HEK293 (cell line): ENCODE results near the gene GALNT2.

Experiments used
- CTCF ChIA-PET: fragments of 350-600 bp; formaldehyde crosslinking; extraction: SDS; loops from one replicate; lab custom pipeline; 2021; ENCODE audit warnings: antibody characterized with exemption; lab: Yijun Ruan, JAX
- POLR2A ChIA-PET: fragments of 300-600 bp; formaldehyde crosslinking; extraction: SDS; loops from one replicate; lab custom pipeline; 2020; ENCODE audit warnings: antibody characterized with exemption, inconsistent platforms; lab: Yijun Ruan, JAX
- H3K27ac ChIP-seq: fragments of 200-500 bp; sonication (Bioruptor generic); 2 replicates; pipeline ENCODE4 v1.5.1; 2014; ENCODE audit warnings: low read depth, low read length, control low read depth, inconsistent platforms; ENCODE audit errors: extremely low read depth
- H3K36me3 ChIP-seq, 2 experiments: fragments of 200-500 bp in 1 of 2; sonication (Bioruptor generic) in 1 of 2; 1 replicate in 1 of 2; 2 replicates in 1 of 2; pipeline ENCODE4 v1.5.1; 2014 to 2017; ENCODE audit warnings: inconsistent platforms in 2 of 2, low read length in 2 of 2; ENCODE audit not compliant: control insufficient read depth in 2 of 2, insufficient read depth in 1 of 2
- H3K4me1 ChIP-seq: fragments of 200-500 bp; sonication (Bioruptor generic); 2 replicates; pipeline ENCODE4 v1.5.1; 2014; ENCODE audit warnings: mild to moderate bottlenecking, low read length, inconsistent platforms; ENCODE audit not compliant: control insufficient read depth, insufficient read depth
- H3K4me3 ChIP-seq: 2 replicates; pipeline ENCODE4 v1.5.1; 2011; ENCODE audit warnings: low read depth, mild to moderate bottlenecking, control low read depth, low read length, moderate library complexity
- H3K9me3 ChIP-seq: fragments of 200-500 bp; sonication (Bioruptor generic); 2 replicates; pipeline ENCODE4 v1.5.1; 2014; ENCODE audit warnings: low read depth, low read length, inconsistent platforms; ENCODE audit not compliant: control insufficient read depth, insufficient read depth
- BCL11A ChIP-seq: fragments of 450-650 bp; formaldehyde crosslinking; IDR thresholded peaks from 2 replicates; pipeline ENCODE4 v1.5.1; 2016; ENCODE audit warnings: low read depth, missing biosample characterization, missing genetic modification characterization
- EGR2 ChIP-seq: fragments of 450-650 bp; formaldehyde crosslinking; IDR thresholded peaks from 2 replicates; pipeline ENCODE4 v1.5.1; 2016; ENCODE audit warnings: low read depth, missing biosample characterization, missing genetic modification characterization
- GLI4 ChIP-seq: fragments of 450-650 bp; formaldehyde crosslinking; IDR thresholded peaks from 2 replicates; pipeline ENCODE4 v1.5.1; 2016; ENCODE audit warnings: missing biosample characterization, missing genetic modification characterization
- KLF1 ChIP-seq: fragments of 450-650 bp; formaldehyde crosslinking; IDR thresholded peaks from 2 replicates; pipeline ENCODE4 v1.5.1; 2016; ENCODE audit warnings: missing biosample characterization, missing genetic modification characterization
- MZF1 ChIP-seq: fragments of 450-650 bp; formaldehyde crosslinking; IDR thresholded peaks from 2 replicates; pipeline ENCODE4 v1.5.1; 2017; ENCODE audit warnings: missing biosample characterization, missing genetic modification characterization, borderline replicate concordance
- SCRT1 ChIP-seq: fragments of 450-650 bp; formaldehyde crosslinking; IDR thresholded peaks from 2 replicates; pipeline ENCODE4 v1.5.1; 2016; ENCODE audit warnings: missing biosample characterization, missing genetic modification characterization, borderline replicate concordance
- ZBTB17 ChIP-seq: fragments of 450-650 bp; formaldehyde crosslinking; IDR thresholded peaks from 2 replicates; pipeline ENCODE4 v1.5.1; 2016; ENCODE audit warnings: missing biosample characterization, missing genetic modification characterization
- ZBTB21 ChIP-seq: fragments of 450-650 bp; formaldehyde crosslinking; IDR thresholded peaks from 2 replicates; pipeline ENCODE4 v1.5.1; 2017; ENCODE audit warnings: missing biosample characterization, missing genetic modification characterization
- ZIC2 ChIP-seq: fragments of 450-650 bp; formaldehyde crosslinking; IDR thresholded peaks from 2 replicates; pipeline ENCODE4 v1.5.1; 2016; ENCODE audit warnings: missing biosample characterization, missing genetic modification characterization
- ZNF132 ChIP-seq: fragments of 450-650 bp; formaldehyde crosslinking; IDR thresholded peaks from 2 replicates; pipeline ENCODE4 v1.5.1; 2017; ENCODE audit warnings: missing biosample characterization, missing genetic modification characterization, borderline replicate concordance
- ZNF23 ChIP-seq: fragments of 450-650 bp; formaldehyde crosslinking; IDR thresholded peaks from 2 replicates; pipeline ENCODE4 v1.5.1; 2016; ENCODE audit warnings: missing biosample characterization, missing genetic modification characterization, borderline replicate concordance
- ZNF324 ChIP-seq: fragments of 450-650 bp; formaldehyde crosslinking; IDR thresholded peaks from 2 replicates; pipeline ENCODE4 v1.5.1; 2016; ENCODE audit warnings: missing biosample characterization, missing genetic modification characterization
- ZNF341 ChIP-seq: fragments of 450-650 bp; formaldehyde crosslinking; IDR thresholded peaks from 2 replicates; pipeline ENCODE4; 2016; ENCODE audit warnings: low read depth, missing biosample characterization, missing genetic modification characterization
- ZNF423 ChIP-seq: fragments of 450-650 bp; formaldehyde crosslinking; IDR thresholded peaks from 2 replicates; pipeline ENCODE4 v1.5.1; 2016; ENCODE audit warnings: missing biosample characterization, missing genetic modification characterization
- ZNF548 ChIP-seq: fragments of 450-650 bp; formaldehyde crosslinking; IDR thresholded peaks from 2 replicates; pipeline ENCODE4 v1.5.1; 2016; ENCODE audit warnings: missing biosample characterization, missing genetic modification characterization
- ZNF626 ChIP-seq: fragments of 450-650 bp; sonication (Bioruptor Pico); formaldehyde crosslinking; IDR thresholded peaks from 2 replicates; pipeline ENCODE4 v1.5.1; 2018; ENCODE audit warnings: missing biosample characterization, missing genetic modification characterization, inconsistent platforms
- ZNF658 ChIP-seq: fragments of 450-650 bp; formaldehyde crosslinking; IDR thresholded peaks from 2 replicates; pipeline ENCODE4; 2016; ENCODE audit warnings: missing biosample characterization, missing genetic modification characterization
- ZNF785 ChIP-seq: fragments of 450-650 bp; formaldehyde crosslinking; IDR thresholded peaks from 2 replicates; pipeline ENCODE4 v1.5.1; 2016; ENCODE audit warnings: missing biosample characterization, missing genetic modification characterization
- TF ChIP-seq, protein P1 (sequence below): fragments of 450-650 bp; formaldehyde crosslinking; IDR thresholded peaks from 2 replicates; pipeline ENCODE4 v1.5.1; 2016; ENCODE audit warnings: missing biosample characterization, missing genetic modification characterization
- TF ChIP-seq, protein P2 (sequence below): fragments of 450-650 bp; formaldehyde crosslinking; IDR thresholded peaks from 2 replicates; pipeline ENCODE4 v1.5.1; 2016; ENCODE audit warnings: missing biosample characterization, missing genetic modification characterization
- TF ChIP-seq, protein P3 (sequence below): fragments of 450-650 bp; formaldehyde crosslinking; IDR thresholded peaks from 2 replicates; pipeline ENCODE4 v1.5.1; 2016; ENCODE audit warnings: missing biosample characterization, missing genetic modification characterization, low read depth
- TF ChIP-seq, protein P4 (sequence below): fragments of 450-650 bp; formaldehyde crosslinking; IDR thresholded peaks from 2 replicates; pipeline ENCODE4 v1.5.1; 2016; ENCODE audit warnings: missing biosample characterization, missing genetic modification characterization

GALNT2 gene

DNA sequence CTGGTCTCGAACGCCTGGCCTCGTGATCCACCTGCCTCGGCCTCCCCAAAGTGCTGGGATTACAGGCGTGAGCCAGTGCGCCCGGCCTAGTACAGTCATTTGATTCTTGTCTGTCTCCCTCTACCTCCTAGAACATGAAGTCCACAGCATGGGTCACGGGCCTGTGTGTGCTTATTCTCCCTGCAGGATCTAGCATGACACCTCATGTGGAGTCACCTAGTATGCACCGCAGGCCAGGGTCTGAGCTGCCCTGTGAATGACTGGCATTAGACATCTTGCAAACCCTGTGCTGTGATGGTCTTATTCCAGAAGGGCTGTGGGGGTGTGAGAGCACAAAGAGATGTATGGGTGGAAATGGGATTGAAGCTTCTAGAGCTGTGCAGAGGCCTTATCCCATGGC is 133.2 kb downstream of the GALNT2 start:
- Histone ChIP-seq H3K4me1 (peaks cover 7% of the 10 kb centered on the region; the same call in 1 of the 2 replicates), H3K36me3 (peaks cover 0 to 6% of the 10 kb centered on the region in 2 experiments; a peak in 2 of 3 replicates), H3K4me3 (no peak overlapping the region), H3K27ac (no peak overlapping the region), H3K9me3 (no peaks in the 10 kb centered on the region)
- TF ChIP-seq ZNF548 (no peak), ZIC2 (tag by site-specific recombination) (peak; percentile 40; the same call in 1 of the 2 replicates)
- ChIA-PET POLR2A (no interaction called here), CTCF (interaction anchor here (0.7 to 1.4 kb wide), 3 partner anchors 25 to 299 kb away, joined by 4 to 5 read pairs (median 4); no protein-coding TSS in a partner anchor)

DNA sequence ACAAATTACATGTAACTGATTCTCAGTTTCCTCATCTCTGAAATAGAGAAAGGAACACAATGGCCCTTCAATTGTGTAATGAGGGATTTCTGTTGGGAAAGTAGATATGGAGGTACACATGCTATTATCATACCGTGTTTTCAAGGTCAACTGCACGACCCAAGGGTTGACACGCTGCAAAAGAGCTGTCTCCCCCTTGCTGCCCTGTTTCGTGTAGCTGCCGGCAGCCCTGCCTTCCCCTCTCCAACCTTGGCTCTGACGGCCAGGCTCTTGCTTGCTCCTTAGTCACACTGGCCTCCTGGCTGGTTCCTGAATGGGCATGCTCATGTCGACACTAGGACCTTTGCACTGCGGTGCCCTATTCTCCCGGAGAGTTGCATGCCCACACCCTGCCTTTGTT is 134.4 kb downstream of the GALNT2 start:
- H3K36me3 ChIP-seq, result peaks cover 0 to 6% of the 10 kb centered on the region in 2 experiments; a peak in 2 of 3 replicates
- no peak overlapping the region for H3K4me3 ChIP-seq
- H3K4me1 ChIP-seq, result peaks cover 8% of the 10 kb centered on the region; the same call in 1 of the 2 replicates
- ChIA-PET POLR2A (interaction anchor here (0.7 kb wide), 1 partner anchor 824 kb away, joined by 3 read pairs; no protein-coding TSS in a partner anchor), CTCF (interaction anchor here (0.6 kb wide), 1 partner anchor 550 kb away, joined by 3 read pairs; no protein-coding TSS in a partner anchor)
- no peaks in the 10 kb centered on the region for H3K9me3 ChIP-seq
- H3K27ac ChIP-seq, result no peak overlapping the region
- TF ChIP-seq ZNF324, result no peak
- no peak for TF ChIP-seq KLF1 (tag by site-specific recombination)
- TF ChIP-seq ZNF785 (tag by site-specific recombination), result no peak
- TF ChIP-seq MZF1 (tag by site-specific recombination), result no peak
- TF ChIP-seq BCL11A (tag by site-specific recombination), result no peak
- TF ChIP-seq, protein P1, sequence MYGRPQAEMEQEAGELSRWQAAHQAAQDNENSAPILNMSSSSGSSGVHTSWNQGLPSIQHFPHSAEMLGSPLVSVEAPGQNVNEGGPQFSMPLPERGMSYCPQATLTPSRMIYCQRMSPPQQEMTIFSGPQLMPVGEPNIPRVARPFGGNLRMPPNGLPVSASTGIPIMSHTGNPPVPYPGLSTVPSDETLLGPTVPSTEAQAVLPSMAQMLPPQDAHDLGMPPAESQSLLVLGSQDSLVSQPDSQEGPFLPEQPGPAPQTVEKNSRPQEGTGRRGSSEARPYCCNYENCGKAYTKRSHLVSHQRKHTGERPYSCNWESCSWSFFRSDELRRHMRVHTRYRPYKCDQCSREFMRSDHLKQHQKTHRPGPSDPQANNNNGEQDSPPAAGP (tag by site-specific recombination), result no peak
- no peak for TF ChIP-seq EGR2 (tag by site-specific recombination)
- no peak for TF ChIP-seq ZNF658
- TF ChIP-seq, protein P2, sequence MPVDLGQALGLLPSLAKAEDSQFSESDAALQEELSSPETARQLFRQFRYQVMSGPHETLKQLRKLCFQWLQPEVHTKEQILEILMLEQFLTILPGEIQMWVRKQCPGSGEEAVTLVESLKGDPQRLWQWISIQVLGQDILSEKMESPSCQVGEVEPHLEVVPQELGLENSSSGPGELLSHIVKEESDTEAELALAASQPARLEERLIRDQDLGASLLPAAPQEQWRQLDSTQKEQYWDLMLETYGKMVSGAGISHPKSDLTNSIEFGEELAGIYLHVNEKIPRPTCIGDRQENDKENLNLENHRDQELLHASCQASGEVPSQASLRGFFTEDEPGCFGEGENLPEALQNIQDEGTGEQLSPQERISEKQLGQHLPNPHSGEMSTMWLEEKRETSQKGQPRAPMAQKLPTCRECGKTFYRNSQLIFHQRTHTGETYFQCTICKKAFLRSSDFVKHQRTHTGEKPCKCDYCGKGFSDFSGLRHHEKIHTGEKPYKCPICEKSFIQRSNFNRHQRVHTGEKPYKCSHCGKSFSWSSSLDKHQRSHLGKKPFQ, result no peak
- no peak for TF ChIP-seq GLI4
- TF ChIP-seq, protein P3, sequence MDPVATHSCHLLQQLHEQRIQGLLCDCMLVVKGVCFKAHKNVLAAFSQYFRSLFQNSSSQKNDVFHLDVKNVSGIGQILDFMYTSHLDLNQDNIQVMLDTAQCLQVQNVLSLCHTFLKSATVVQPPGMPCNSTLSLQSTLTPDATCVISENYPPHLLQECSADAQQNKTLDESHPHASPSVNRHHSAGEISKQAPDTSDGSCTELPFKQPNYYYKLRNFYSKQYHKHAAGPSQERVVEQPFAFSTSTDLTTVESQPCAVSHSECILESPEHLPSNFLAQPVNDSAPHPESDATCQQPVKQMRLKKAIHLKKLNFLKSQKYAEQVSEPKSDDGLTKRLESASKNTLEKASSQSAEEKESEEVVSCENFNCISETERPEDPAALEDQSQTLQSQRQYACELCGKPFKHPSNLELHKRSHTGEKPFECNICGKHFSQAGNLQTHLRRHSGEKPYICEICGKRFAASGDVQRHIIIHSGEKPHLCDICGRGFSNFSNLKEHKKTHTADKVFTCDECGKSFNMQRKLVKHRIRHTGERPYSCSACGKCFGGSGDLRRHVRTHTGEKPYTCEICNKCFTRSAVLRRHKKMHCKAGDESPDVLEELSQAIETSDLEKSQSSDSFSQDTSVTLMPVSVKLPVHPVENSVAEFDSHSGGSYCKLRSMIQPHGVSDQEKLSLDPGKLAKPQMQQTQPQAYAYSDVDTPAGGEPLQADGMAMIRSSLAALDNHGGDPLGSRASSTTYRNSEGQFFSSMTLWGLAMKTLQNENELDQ (tag by site-specific recombination), result no peak
- no peak for TF ChIP-seq ZNF23 (tag by site-specific recombination)
- TF ChIP-seq ZNF626 (tag by site-specific recombination), result no peak
- TF ChIP-seq ZNF132, result no peak

DNA sequence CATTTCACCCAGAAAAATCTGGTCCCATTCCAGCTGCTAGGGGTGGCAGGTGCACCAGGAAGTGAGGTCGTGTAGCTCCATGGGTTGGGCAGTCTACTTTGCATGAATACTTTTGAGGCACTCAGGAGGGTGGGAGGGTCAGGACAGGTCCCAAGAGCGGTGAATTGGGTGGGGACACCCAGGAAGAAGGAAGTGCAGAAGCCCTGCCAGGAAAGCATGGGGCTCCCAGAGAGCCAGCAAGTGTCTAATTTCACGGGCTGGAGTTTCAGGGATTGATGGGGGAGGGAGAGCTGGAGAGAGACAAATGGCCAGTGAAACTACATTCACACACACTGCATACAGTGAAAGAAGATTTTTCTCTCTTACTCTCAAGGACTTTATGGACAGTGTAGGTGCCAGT is 137.8 kb downstream of the GALNT2 start:
- H3K27ac ChIP-seq, result no peak overlapping the region
- no peaks in the 10 kb centered on the region for H3K9me3 ChIP-seq
- POLR2A ChIA-PET, result no interaction called here
- H3K4me3 ChIP-seq, result no peak overlapping the region
- H3K36me3 ChIP-seq, result peaks cover 0 to 6% of the 10 kb centered on the region in 2 experiments; a peak in 2 of 3 replicates
- peaks cover 8% of the 10 kb centered on the region; the same call in 1 of the 2 replicates for H3K4me1 ChIP-seq
- CTCF ChIA-PET, result interaction anchor here (0.6 to 0.8 kb wide), 2 partner anchors 17 to 871 kb away, joined by 3 read pairs; no protein-coding TSS in a partner anchor
- TF ChIP-seq SCRT1 (tag by site-specific recombination) (no peak), ZBTB17 (peak; percentile 68), ZIC2 (tag by site-specific recombination) (peak; percentile 61), ZBTB21 (tag by site-specific recombination) (no peak), ZNF423 (tag by site-specific recombination) (peak; percentile 91), ZNF341 (tag by site-specific recombination) (peak; percentile 56; the same call in 1 of the 2 replicates)
- TF ChIP-seq, protein P2, result no peak
- TF ChIP-seq, protein P4, sequence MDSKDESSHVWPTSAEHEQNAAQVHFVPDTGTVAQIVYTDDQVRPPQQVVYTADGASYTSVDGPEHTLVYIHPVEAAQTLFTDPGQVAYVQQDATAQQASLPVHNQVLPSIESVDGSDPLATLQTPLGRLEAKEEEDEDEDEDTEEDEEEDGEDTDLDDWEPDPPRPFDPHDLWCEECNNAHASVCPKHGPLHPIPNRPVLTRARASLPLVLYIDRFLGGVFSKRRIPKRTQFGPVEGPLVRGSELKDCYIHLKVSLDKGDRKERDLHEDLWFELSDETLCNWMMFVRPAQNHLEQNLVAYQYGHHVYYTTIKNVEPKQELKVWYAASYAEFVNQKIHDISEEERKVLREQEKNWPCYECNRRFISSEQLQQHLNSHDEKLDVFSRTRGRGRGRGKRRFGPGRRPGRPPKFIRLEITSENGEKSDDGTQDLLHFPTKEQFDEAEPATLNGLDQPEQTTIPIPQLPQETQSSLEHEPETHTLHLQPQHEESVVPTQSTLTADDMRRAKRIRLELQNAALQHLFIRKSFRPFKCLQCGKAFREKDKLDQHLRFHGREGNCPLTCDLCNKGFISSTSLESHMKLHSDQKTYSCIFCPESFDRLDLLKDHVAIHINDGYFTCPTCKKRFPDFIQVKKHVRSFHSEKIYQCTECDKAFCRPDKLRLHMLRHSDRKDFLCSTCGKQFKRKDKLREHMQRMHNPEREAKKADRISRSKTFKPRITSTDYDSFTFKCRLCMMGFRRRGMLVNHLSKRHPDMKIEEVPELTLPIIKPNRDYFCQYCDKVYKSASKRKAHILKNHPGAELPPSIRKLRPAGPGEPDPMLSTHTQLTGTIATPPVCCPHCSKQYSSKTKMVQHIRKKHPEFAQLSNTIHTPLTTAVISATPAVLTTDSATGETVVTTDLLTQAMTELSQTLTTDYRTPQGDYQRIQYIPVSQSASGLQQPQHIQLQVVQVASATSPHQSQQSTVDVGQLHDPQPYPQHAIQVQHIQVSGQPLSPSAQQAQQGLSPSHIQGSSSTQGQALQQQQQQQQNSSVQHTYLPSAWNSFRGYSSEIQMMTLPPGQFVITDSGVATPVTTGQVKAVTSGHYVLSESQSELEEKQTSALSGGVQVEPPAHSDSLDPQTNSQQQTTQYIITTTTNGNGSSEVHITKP, result 0 out of 2 replicates have a peak, but pooled peaks have one; percentile 35
